Measurements from ENCODE around the gene KIF26B. TPM values are rescaled to one million over a fixed set of nuclear protein-coding genes. Genes with fewer than 3 reads are reported as not detected.

The KIF26B gene
- total RNA-seq, 2 experiments from 2014 or later: not detected

DNA sequence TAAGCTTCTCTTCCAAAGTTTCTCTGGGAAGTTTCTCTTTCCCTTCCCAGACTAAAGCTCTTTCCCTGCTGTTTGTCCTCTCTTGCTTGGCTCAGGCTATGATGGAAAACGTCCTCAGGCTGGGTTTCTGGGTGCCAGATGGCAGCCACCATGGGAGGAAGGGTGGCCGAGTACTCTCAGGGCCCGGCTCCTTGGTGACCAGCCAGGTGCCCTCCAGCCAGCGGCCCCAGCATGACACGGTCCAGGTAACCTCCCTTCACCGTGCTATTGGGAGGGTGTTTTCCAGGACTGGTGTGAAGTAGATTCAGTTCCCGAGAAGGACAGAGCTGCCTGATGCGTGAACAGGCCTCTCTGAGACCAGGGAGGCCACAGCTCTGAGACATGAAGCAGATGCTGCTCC lies 60.3 kb downstream of the KIF26B start:
- TF ChIP-seq, protein P1, sequence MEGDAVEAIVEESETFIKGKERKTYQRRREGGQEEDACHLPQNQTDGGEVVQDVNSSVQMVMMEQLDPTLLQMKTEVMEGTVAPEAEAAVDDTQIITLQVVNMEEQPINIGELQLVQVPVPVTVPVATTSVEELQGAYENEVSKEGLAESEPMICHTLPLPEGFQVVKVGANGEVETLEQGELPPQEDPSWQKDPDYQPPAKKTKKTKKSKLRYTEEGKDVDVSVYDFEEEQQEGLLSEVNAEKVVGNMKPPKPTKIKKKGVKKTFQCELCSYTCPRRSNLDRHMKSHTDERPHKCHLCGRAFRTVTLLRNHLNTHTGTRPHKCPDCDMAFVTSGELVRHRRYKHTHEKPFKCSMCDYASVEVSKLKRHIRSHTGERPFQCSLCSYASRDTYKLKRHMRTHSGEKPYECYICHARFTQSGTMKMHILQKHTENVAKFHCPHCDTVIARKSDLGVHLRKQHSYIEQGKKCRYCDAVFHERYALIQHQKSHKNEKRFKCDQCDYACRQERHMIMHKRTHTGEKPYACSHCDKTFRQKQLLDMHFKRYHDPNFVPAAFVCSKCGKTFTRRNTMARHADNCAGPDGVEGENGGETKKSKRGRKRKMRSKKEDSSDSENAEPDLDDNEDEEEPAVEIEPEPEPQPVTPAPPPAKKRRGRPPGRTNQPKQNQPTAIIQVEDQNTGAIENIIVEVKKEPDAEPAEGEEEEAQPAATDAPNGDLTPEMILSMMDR (conservative IDR thresholded peaks at IDR 0.05; ENCODE audit: low read length): no peak
- TF ChIP-seq EZH2phosphoT487 (IDR thresholded peaks at IDR 0.05; ENCODE audit: borderline replicate concordance, low read depth, low read length): no peak
- no peak overlapping the region for H3K4me3 ChIP-seq (ENCODE audit: low read depth, low read length, poor library complexity, severe bottlenecking)
- no peaks in the 10 kb centered on the region for H3K36me3 ChIP-seq (ENCODE audit: insufficient read depth, low read length)
- BruUV-seq (replicated peaks): no TSS peak
- H3K9me2 ChIP-seq (ENCODE audit: insufficient read depth, low read length): no peaks in the 10 kb centered on the region
- no peaks in the 10 kb centered on the region for H4K20me1 ChIP-seq (ENCODE audit: insufficient read depth, low read length)
- H3K9me3 ChIP-seq (ENCODE audit: low read length): no peaks in the 10 kb centered on the region
- no peaks in the 10 kb centered on the region for H3K79me2 ChIP-seq (ENCODE audit: insufficient read depth, low read depth, low read length)
- no peaks in the 10 kb centered on the region for H3K4me1 ChIP-seq (ENCODE audit: insufficient read depth, low read length, poor library complexity, severe bottlenecking)
- no peak overlapping the region for H3K4me2 ChIP-seq (ENCODE audit: low read length)
- intact Hi-C loops (cut with micrococcal nuclease; ENCODE audit: unreplicated experiment): no loop called here
- no peak overlapping the region for H2AFZ ChIP-seq (ENCODE audit: low read length)
- CTCF ChIA-PET (ENCODE audit: unreplicated experiment): no interaction called here
- POLR2A ChIA-PET: no interaction called here
- DNase-seq (ENCODE audit: low spot score): no peak
- no peak overlapping the region for H3K27ac ChIP-seq (ENCODE audit: low read depth, low read length, poor library complexity, severe bottlenecking)

DNA sequence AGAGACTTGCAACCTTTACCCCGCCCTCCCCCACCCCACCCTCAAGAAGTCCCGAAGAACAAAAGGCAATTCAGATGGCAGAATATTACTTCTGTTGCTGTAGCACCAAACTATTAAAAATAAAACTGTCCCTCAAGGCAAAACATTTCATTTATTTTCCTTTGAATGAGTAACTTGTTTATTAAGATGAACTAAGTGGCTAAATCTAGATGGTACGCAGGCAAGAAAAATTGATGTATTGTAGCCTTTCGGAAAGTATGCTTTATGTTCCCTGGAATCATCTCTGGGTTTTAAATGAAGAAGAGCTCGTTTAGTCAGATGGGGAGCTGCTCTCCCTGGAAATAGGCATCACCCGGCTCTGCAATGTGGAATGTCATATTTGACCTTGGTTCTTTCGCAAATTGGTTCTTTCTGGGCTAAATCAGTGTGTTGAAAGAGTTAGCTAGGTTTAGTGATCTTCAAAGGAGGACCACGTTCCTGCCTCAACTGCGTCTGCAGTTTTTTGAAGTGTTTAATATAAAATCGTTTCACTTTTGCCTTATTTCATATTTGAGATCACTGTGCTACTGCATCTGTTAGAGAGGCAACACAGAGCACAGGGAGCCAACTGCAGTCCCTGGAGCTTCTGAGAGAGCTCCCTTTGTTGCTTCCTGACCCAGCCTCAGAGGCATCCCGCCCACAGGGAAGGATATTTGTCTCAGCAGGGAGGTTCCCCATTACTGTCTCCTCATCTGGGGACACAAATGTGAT lies 61.8 kb downstream of the KIF26B start:
- ChIA-PET POLR2A (interaction anchor here (0.7 kb wide), 3 partner anchors 13 to 286 kb away, joined by 3 to 7 read pairs (median 3); no protein-coding TSS in a partner anchor), CTCF (ENCODE audit: unreplicated experiment) (interaction anchor here (0.5 kb wide), 1 partner anchor 31 kb away, joined by 3 read pairs; no protein-coding TSS in a partner anchor)
- intact Hi-C loops (cut with micrococcal nuclease; ENCODE audit: unreplicated experiment): no loop called here

More for the DNA sequence above, 61.8 kb downstream of the KIF26B start:
- Histone ChIP-seq H3K79me2 (ENCODE audit: insufficient read depth, low read depth, low read length) (no peaks in the 10 kb centered on the region), H3K9me3 (ENCODE audit: low read length) (no peaks in the 10 kb centered on the region), H3K4me3 (ENCODE audit: low read depth, low read length, poor library complexity, severe bottlenecking) (no peak overlapping the region), H2AFZ (ENCODE audit: low read length) (no peak overlapping the region), H3K4me2 (ENCODE audit: low read length) (no peak overlapping the region), H3K9me2 (ENCODE audit: insufficient read depth, low read length) (no peaks in the 10 kb centered on the region), H3K4me1 (ENCODE audit: insufficient read depth, low read length, poor library complexity, severe bottlenecking) (no peaks in the 10 kb centered on the region), H3K36me3 (ENCODE audit: insufficient read depth, low read length) (no peaks in the 10 kb centered on the region), H3K27ac (ENCODE audit: low read depth, low read length, poor library complexity, severe bottlenecking) (no peak overlapping the region), H4K20me1 (ENCODE audit: insufficient read depth, low read length) (no peaks in the 10 kb centered on the region)
- no TSS peak for BruUV-seq (replicated peaks)
- no peak for DNase-seq (ENCODE audit: low spot score)
- no peak for TF ChIP-seq EZH2phosphoT487 (IDR thresholded peaks at IDR 0.05; ENCODE audit: borderline replicate concordance, low read depth, low read length)
- TF ChIP-seq, protein P1 (conservative IDR thresholded peaks at IDR 0.05; ENCODE audit: low read length): no peak

All from OCI-LY7 (cell line).